GM12878 (cell line): ENCODE measurements around the gene NUTM2F.
"Not testable (repeated sequence)": the region's sequence is repeated elsewhere in the genome, so short reads cannot be mapped to it uniquely, and the experiment has no call there.

Experiments used
- CREB1 ChIP-seq: IDR thresholded peaks from 2 replicates; pipeline ENCODE4 v1.6.1; 2012; ENCODE audit warnings: low read depth, mild to moderate bottlenecking, inconsistent platforms
- EZH2 ChIP-seq: IDR thresholded peaks from 2 replicates; pipeline ENCODE4 v1.6.1; 2012; ENCODE audit warnings: low read depth, mild to moderate bottlenecking, control low read depth, inconsistent platforms, low read length, borderline replicate concordance; ENCODE audit not compliant: control insufficient read depth
- POLR2A ChIP-seq: IDR thresholded peaks from 2 replicates; pipeline ENCODE4 v1.6.1; 2011; ENCODE audit warnings: low read depth, mild to moderate bottlenecking, low read length
- RAD21 ChIP-seq: IDR thresholded peaks from 2 replicates; pipeline ENCODE4 v1.6.1; 2011; ENCODE audit warnings: mild to moderate bottlenecking, low read depth, low read length, moderate library complexity; ENCODE audit not compliant: insufficient read depth

GRCh38 chr9:94364093-94364614, 35.7 kb upstream of the NUTM2F start:
- not testable (repeated sequence) for TF ChIP-seq RAD21, EZH2, POLR2A, CREB1
